Measurements from ENCODE around the gene PFN2. TPM values are rescaled to one million over a fixed set of nuclear protein-coding genes. Genes with fewer than 3 reads are reported as not detected.
"Not testable (repeated sequence)": the region's sequence is repeated elsewhere in the genome, so short reads cannot be mapped to it uniquely, and the experiment has no call there.

PFN2 gene
- total RNA-seq, 1 experiment from 2014 or later, result 45.9 TPM

- POLR2A ChIA-PET, result no interaction called here
- CTCF ChIA-PET, result no interaction called here
- no peak for TF ChIP-seq CTCF (IDR thresholded peaks at IDR 0.05; ENCODE audit: insufficient read depth in 1 of 2, low read depth in 1 of 2, low read length in 1 of 2, severe bottlenecking in 1 of 2, unreplicated experiment in 1 of 2)
- Mint-ChIP-seq H3K36me3 (ENCODE audit: insufficient read depth, unreplicated experiment) (peaks cover 13% of the 10 kb centered on the region), H3K27me3 (ENCODE audit: insufficient read depth, unreplicated experiment) (no peaks in the 10 kb centered on the region), H3K4me3 (ENCODE audit: unreplicated experiment) (no peak overlapping the region), H3K9me3 (ENCODE audit: unreplicated experiment) (peaks cover 4% of the 10 kb centered on the region), H3K4me1 (ENCODE audit: low read depth, unreplicated experiment) (peaks cover 8% of the 10 kb centered on the region), H3K27ac (ENCODE audit: unreplicated experiment) (no peak overlapping the region)
- no peaks in the 10 kb centered on the region for H3K36me3 ChIP-seq (ENCODE audit: control insufficient read depth, insufficient read depth, low read length)
- H3K4me1 ChIP-seq, result peaks cover 7% of the 10 kb centered on the region; the same call in 1 of the 2 replicates
- BruUV-seq (replicated peaks), result no TSS peak
- peaks cover 7% of the 10 kb centered on the region; the same call in 1 of the 2 replicates for H3K9me3 ChIP-seq
- DNase-seq, result no peak
- no peak overlapping the region for H3K4me3 ChIP-seq (ENCODE audit: low read depth, low read length)
- no peaks in the 10 kb centered on the region for H3K27me3 ChIP-seq (replicated peaks; ENCODE audit: control insufficient read depth, insufficient read depth, low read length)
- intact Hi-C loops (cut with micrococcal nuclease; ENCODE audit: unreplicated experiment), result no loop called here
Measured at GRCh38 chr3:149941946-149942345, 28.7 kb downstream of the PFN2 start.

- POLR2A ChIA-PET, result no interaction called here
- H3K27me3 Mint-ChIP-seq (ENCODE audit: insufficient read depth, unreplicated experiment), result no peaks in the 10 kb centered on the region
- no TSS peak for BruUV-seq (replicated peaks)
- CTCF ChIA-PET, result no interaction called here
- intact Hi-C loops (cut with micrococcal nuclease; ENCODE audit: unreplicated experiment), result no loop called here
- H3K9me3 Mint-ChIP-seq (ENCODE audit: unreplicated experiment), result no peaks in the 10 kb centered on the region
- H3K4me1 ChIP-seq, result no peaks in the 10 kb centered on the region
- H3K27ac Mint-ChIP-seq (ENCODE audit: unreplicated experiment), result no peak overlapping the region
- peaks cover 6% of the 10 kb centered on the region for H3K36me3 Mint-ChIP-seq (ENCODE audit: insufficient read depth, unreplicated experiment)
- DNase-seq, result no peak
- TF ChIP-seq CTCF (IDR thresholded peaks at IDR 0.05; ENCODE audit: insufficient read depth in 1 of 2, low read depth in 1 of 2, low read length in 1 of 2, severe bottlenecking in 1 of 2, unreplicated experiment in 1 of 2), result no peak
- no peaks in the 10 kb centered on the region for H3K27me3 ChIP-seq (replicated peaks; ENCODE audit: control insufficient read depth, insufficient read depth, low read length)
- peaks cover 7% of the 10 kb centered on the region; the same call in 1 of the 2 replicates for H3K9me3 ChIP-seq
- no peak overlapping the region for H3K4me3 Mint-ChIP-seq (ENCODE audit: unreplicated experiment)
- no peak overlapping the region for H3K4me3 ChIP-seq (ENCODE audit: low read depth, low read length)
- H3K4me1 Mint-ChIP-seq (ENCODE audit: low read depth, unreplicated experiment), result peaks cover 8% of the 10 kb centered on the region
- no peaks in the 10 kb centered on the region for H3K36me3 ChIP-seq (ENCODE audit: control insufficient read depth, insufficient read depth, low read length)
Measured at GRCh38 chr3:149941186-149941585, 29.5 kb downstream of the PFN2 start.

GRCh38 chr3:149938392-149939055 is 32.2 kb downstream of the PFN2 start:
- H3K27me3 ChIP-seq (replicated peaks; ENCODE audit: control insufficient read depth, insufficient read depth, low read length); H3K4me3 ChIP-seq (ENCODE audit: low read depth, low read length); H3K36me3 Mint-ChIP-seq (ENCODE audit: insufficient read depth, unreplicated experiment); H3K9me3 ChIP-seq; BruUV-seq (replicated peaks); H3K27me3 Mint-ChIP-seq (ENCODE audit: insufficient read depth, unreplicated experiment); H3K9me3 Mint-ChIP-seq (ENCODE audit: unreplicated experiment); H3K27ac Mint-ChIP-seq (ENCODE audit: unreplicated experiment); CTCF ChIA-PET; intact Hi-C loops (cut with micrococcal nuclease; ENCODE audit: unreplicated experiment); DNase-seq; H3K36me3 ChIP-seq (ENCODE audit: control insufficient read depth, insufficient read depth, low read length); H3K4me1 ChIP-seq; POLR2A ChIA-PET; H3K4me3 Mint-ChIP-seq (ENCODE audit: unreplicated experiment): not testable (repeated sequence)
- peaks cover 16% of the 10 kb centered on the region for H3K4me1 Mint-ChIP-seq (ENCODE audit: low read depth, unreplicated experiment)

Measured in Caco-2 (cell line).